ENCODE measurements around the gene D2HGDH. TPM values are rescaled to one million over a fixed set of nuclear protein-coding genes. Genes with fewer than 3 reads are reported as not detected.

The D2HGDH gene
- total RNA-seq, 1 donor from 2014 or later: 34.8 TPM

DNA sequence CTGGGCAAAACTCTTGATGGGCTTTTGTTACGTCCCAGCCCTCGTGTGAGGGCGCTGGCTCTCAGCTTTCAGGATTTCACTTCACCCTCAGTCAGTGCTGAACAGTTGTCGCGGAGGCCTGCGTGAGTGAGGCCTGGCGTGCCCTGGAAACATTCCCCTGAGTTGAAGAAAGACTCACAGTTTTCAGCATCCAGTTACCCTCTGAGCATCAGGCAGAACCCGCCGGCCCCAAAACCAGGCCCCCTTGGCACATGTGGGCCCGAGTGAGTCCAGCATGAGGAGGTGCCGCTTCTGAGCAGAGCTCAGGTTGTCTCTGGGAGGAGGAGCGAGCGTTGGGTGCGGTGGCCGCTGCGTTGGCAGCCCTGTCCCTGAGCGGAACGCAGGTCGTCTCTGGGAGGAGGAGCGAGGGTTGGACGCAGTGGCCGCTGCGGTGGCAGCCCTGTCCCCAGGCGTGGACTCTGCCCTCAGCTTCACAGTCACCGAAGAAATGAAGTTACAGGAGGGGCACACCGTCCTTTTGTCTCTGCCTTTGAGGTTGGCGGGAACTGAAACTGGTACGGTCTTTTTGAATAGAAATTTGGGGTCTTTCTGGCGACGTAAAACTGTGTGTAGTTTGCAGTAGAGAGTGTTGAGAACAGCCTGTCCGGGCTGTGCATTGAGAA, 74.4 kb downstream of the D2HGDH start, which contains the start of gene NEU4:
Gene NEU4 (plus strand): TSS at position 473 of the 662 bp plus-strand sequence. CDS start 5,292 bp downstream, outside the sequence.
- H3K27ac Mint-ChIP-seq: peak within 1 kb of the TSS; percentile 84
- no peaks in the 10 kb centered on the region for H3K36me3 Mint-ChIP-seq (ENCODE audit: insufficient read depth)
- TF ChIP-seq, protein P1, sequence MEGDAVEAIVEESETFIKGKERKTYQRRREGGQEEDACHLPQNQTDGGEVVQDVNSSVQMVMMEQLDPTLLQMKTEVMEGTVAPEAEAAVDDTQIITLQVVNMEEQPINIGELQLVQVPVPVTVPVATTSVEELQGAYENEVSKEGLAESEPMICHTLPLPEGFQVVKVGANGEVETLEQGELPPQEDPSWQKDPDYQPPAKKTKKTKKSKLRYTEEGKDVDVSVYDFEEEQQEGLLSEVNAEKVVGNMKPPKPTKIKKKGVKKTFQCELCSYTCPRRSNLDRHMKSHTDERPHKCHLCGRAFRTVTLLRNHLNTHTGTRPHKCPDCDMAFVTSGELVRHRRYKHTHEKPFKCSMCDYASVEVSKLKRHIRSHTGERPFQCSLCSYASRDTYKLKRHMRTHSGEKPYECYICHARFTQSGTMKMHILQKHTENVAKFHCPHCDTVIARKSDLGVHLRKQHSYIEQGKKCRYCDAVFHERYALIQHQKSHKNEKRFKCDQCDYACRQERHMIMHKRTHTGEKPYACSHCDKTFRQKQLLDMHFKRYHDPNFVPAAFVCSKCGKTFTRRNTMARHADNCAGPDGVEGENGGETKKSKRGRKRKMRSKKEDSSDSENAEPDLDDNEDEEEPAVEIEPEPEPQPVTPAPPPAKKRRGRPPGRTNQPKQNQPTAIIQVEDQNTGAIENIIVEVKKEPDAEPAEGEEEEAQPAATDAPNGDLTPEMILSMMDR (IDR thresholded peaks at IDR 0.05; ENCODE audit: unreplicated experiment): no peak
- no peaks in the 10 kb centered on the region for H3K9me3 Mint-ChIP-seq (ENCODE audit: low read depth)
- DNase-seq (ENCODE audit: low spot score, unreplicated experiment): no peak
- H3K4me1 Mint-ChIP-seq (ENCODE audit: low read depth): peaks cover 11% of the 10 kb centered on the region
- H3K4me3 Mint-ChIP-seq (ENCODE audit: low read depth): no peak within 1 kb of the TSS
- peaks cover 6% of the 10 kb centered on the region for H3K27me3 Mint-ChIP-seq

DNA sequence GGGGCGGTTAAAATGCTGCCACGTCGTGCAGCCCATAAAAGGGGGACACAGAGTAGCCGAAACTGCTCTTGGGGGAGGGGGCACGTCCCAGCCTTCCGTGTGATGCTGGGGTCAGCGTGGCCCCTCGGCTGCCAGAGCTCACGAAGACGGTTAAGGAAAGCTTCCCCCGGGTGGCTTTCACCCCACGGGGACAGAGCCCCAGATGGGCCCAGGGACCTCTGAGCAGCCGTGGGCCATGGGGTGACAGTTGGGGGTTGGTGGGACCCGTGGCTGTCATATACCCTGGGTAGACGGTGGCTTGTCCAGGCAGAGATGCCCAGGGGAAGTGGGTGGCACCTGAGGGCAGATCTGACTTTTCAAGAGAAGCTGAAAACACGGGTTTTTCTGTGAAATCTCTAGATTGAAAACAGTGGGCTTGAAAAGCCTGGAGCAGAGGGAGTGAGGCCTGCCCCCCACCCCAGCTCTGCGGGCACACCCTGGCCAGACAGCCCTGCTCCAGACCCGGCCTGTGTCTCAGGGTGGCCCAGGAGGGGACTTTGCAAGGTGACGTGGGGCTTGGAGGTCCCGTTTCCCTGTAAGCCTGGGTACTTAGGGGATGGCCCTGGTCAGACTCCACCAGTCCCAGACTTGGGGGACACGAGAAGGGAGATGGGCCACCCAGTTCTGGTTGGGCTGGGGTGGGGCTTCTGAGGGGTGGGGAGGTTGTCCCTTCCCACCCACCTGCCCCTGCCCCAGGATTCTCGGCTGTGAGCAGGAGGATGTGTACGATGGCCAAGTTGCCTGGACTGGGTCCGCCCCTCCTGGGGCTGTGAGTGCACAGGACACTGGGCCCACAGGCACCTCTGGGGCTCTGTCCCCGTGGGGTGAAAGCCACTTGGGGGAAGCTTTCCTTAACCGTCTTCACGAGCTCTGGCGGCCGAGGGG, 75.2 kb downstream of the D2HGDH start:
- H3K27me3 Mint-ChIP-seq: peaks cover 6% of the 10 kb centered on the region
- TF ChIP-seq, protein P1 (IDR thresholded peaks at IDR 0.05; ENCODE audit: unreplicated experiment): no peak
- no peak overlapping the region for H3K27ac Mint-ChIP-seq
- peaks cover 11% of the 10 kb centered on the region for H3K4me1 Mint-ChIP-seq (ENCODE audit: low read depth)
- H3K36me3 Mint-ChIP-seq (ENCODE audit: insufficient read depth): no peaks in the 10 kb centered on the region
- H3K9me3 Mint-ChIP-seq (ENCODE audit: low read depth): no peaks in the 10 kb centered on the region
- H3K4me3 Mint-ChIP-seq (ENCODE audit: low read depth): no peak overlapping the region
- DNase-seq (ENCODE audit: low spot score, unreplicated experiment): no peak

DNA sequence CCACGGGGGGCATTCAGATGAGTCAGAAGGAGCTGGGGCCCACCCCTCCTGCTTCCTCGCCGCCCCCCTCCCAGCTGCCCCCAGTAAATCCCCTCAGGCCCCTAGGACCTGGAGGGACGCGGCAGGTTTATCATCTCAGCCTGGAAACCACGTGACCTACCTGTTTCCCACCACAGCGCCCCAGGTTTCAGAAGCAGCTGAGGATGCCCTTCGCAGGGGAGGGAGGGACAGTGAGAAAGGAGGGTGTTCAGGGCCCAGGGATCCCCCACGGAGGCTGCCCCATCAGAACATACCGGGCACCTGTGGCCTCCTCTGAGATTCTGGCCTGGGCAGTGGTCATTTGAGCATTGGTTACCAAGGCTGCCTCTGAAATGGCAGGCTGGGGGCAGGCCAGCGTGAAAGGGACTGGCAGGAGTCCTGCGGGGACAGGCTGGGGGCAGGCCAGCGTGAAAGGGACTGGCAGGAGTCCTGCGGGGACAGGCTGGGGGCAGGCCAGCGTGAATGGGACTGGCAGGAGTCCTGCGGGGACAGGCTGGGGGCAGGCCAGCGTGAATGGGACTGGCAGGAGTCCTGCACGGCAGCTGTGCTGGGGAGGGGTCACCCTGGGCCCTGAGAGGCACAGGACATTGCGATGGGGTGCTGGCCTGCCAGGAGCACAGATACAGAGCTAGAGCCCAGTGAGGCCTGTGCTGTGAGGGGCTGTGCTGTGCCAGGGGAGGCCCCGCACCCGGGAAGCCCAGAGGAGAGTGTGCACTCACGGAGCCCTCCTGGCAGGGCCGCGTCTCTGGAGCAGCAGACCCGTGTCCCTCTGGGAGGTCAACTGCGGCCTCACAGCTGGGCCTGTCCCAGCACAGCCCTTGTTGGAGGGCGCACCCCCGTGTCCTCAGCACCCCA, 76.1 kb downstream of the D2HGDH start:
- no peak overlapping the region for H3K27ac Mint-ChIP-seq
- H3K36me3 Mint-ChIP-seq (ENCODE audit: insufficient read depth): no peaks in the 10 kb centered on the region
- DNase-seq (ENCODE audit: low spot score, unreplicated experiment): no peak
- H3K4me1 Mint-ChIP-seq (ENCODE audit: low read depth): peaks cover 11% of the 10 kb centered on the region
- no peaks in the 10 kb centered on the region for H3K9me3 Mint-ChIP-seq (ENCODE audit: low read depth)
- H3K27me3 Mint-ChIP-seq: peaks cover 10% of the 10 kb centered on the region
- H3K4me3 Mint-ChIP-seq (ENCODE audit: low read depth): no peak overlapping the region
- TF ChIP-seq, protein P1 (IDR thresholded peaks at IDR 0.05; ENCODE audit: unreplicated experiment): no peak

GRCh38 chr2:241811201-241811951, 76.9 kb downstream of the D2HGDH start:
- Mint-ChIP-seq H3K4me1 (ENCODE audit: low read depth) (peaks cover 11% of the 10 kb centered on the region), H3K27me3 (peaks cover 10% of the 10 kb centered on the region), H3K36me3 (ENCODE audit: insufficient read depth) (no peaks in the 10 kb centered on the region), H3K4me3 (ENCODE audit: low read depth) (no peak overlapping the region), H3K9me3 (ENCODE audit: low read depth) (no peaks in the 10 kb centered on the region), H3K27ac (no peak overlapping the region)
- no peak for DNase-seq (ENCODE audit: low spot score, unreplicated experiment)
- TF ChIP-seq, protein P1 (IDR thresholded peaks at IDR 0.05; ENCODE audit: unreplicated experiment): no peak

Data from progenitor cell of endocrine pancreas (in vitro differentiated cells).